Prostate gland (tissue), 2 donors: ENCODE results near the gene LEUTX. TPM values are rescaled to one million over a fixed set of nuclear protein-coding genes. Genes with fewer than 3 reads are reported as not detected.
"Not testable (repeated sequence)": the region's sequence is repeated elsewhere in the genome, so short reads cannot be mapped to it uniquely, and the experiment has no call there.

Experiments
- DNase-seq: peaks from one replicate; pipeline ENCODE4 v3.0.0-alpha.2; 2019; ENCODE audit warnings: low spot score
- H3K27ac ChIP-seq, 2 donors: fragments of 200-600 bp; sonication (generic); 2 replicates each; pipeline ENCODE4 v1.5.1; 2017 to 2019
- H3K27me3 ChIP-seq: fragments of 200-600 bp; sonication (generic); replicated peaks from 2 replicates; pipeline ENCODE4 v1.5.1; 2019; ENCODE audit not compliant: insufficient read depth
- H3K36me3 ChIP-seq, 2 donors: fragments of 200-600 bp; sonication (generic); 1 replicate in 1 of 2; 2 replicates in 1 of 2; pipeline versions ENCODE4 v1.5.1 to v1.8.1; 2017 to 2019
- H3K4me1 ChIP-seq: fragments of 200-600 bp; sonication (generic); replicated peaks from 2 replicates; pipeline ENCODE4 v1.5.1; 2019
- H3K4me3 ChIP-seq, 2 donors: fragments of 200-600 bp; sonication (generic); 2 replicates each; pipeline ENCODE4 v1.5.1; 2017 to 2019
- H3K9me3 ChIP-seq: fragments of 200-600 bp; sonication (generic); 2 replicates; pipeline ENCODE4 v1.5.1; 2017
- CTCF ChIP-seq, 4 experiments: fragments of 200-600 bp in 2 of 4; fragments of 450-650 bp in 2 of 4; sonication (generic) in 2 of 4; IDR thresholded peaks; 1 replicate in 3 of 4; 2 replicates in 1 of 4; pipeline ENCODE4 v1.5.1; 2016 to 2019; ENCODE audit warnings: antibody characterized with exemption in 4 of 4, mild to moderate bottlenecking in 2 of 4, moderate library complexity in 2 of 4
- POLR2A ChIP-seq: fragments of 450-650 bp; IDR thresholded peaks from one replicate; pipeline ENCODE4 v1.6.1; 2016; ENCODE audit warnings: antibody characterized with exemption, mild to moderate bottlenecking
- POLR2AphosphoS5 ChIP-seq: sonication (generic); formaldehyde crosslinking; IDR thresholded peaks from one replicate; pipeline ENCODE4 v1.6.1; 2017; ENCODE audit warnings: antibody characterized with exemption
- WGBS: methylation state at CpG from one replicate; pipeline ENCODE4 v1.1.5; 2018; 5-methylcytosine and 5-hydroxymethylcytosine counted together
- intact Hi-C: fragments of 100-400 bp; cut with DNase I; formaldehyde crosslinking; loops from one replicate; pipeline ENCODE4 v1.14.2; 2022
- total RNA-seq, 2 donors: library from RNA; depleted of rRNA; stranded (reverse); fragments of >200 nt; gene quantifications; one replicate each; pipeline ENCODE4 v1.1.0, GENCODE V29; 2016

The LEUTX gene
- total RNA-seq, 2 donors from 2014 or later: not detected

- no peak for TF ChIP-seq POLR2AphosphoS5
- TF ChIP-seq POLR2A: no peak
- no peak for TF ChIP-seq CTCF (IDR thresholded peaks at IDR 0.05)
- no peaks in the 10 kb centered on the region for H3K9me3 ChIP-seq
These were observed 34.8 kb downstream of the LEUTX start for GRCh38 chr19:39813264-39813993.

GRCh38 chr19:39814111-39814510, 35.5 kb downstream of the LEUTX start:
- H3K9me3 ChIP-seq, H3K27me3 ChIP-seq, H3K27ac ChIP-seq, H3K36me3 ChIP-seq, intact Hi-C loops, H3K4me1 ChIP-seq, DNase-seq, H3K4me3 ChIP-seq: not testable (repeated sequence)
- WGBS: 87% methylated on average over 6 of the region's 6 CpGs

More at GRCh38 chr19:39813264-39813993, 34.8 kb downstream of the LEUTX start:
- no peaks in the 10 kb centered on the region for H3K27me3 ChIP-seq
- no peaks in the 10 kb centered on the region for H3K4me1 ChIP-seq
- WGBS: 44% methylated on average over 9 of the region's 9 CpGs
- H3K27ac ChIP-seq: no peak overlapping the region
- no peak overlapping the region for H3K4me3 ChIP-seq
- intact Hi-C loops: no loop called here
- no peak for DNase-seq
- H3K36me3 ChIP-seq: no peaks in the 10 kb centered on the region

GRCh38 chr19:39814595-39814994, 35.9 kb downstream of the LEUTX start:
- no peaks in the 10 kb centered on the region for H3K4me1 ChIP-seq
- H3K4me3 ChIP-seq: no peak overlapping the region
- intact Hi-C loops: no loop called here
- 93% methylated on average over 3 of the region's 3 CpGs for WGBS
- H3K27ac ChIP-seq: no peak overlapping the region
- H3K27me3 ChIP-seq: no peaks in the 10 kb centered on the region
- DNase-seq: no peak
- no peaks in the 10 kb centered on the region for H3K36me3 ChIP-seq
- no peaks in the 10 kb centered on the region for H3K9me3 ChIP-seq
- TF ChIP-seq POLR2A (no peak), CTCF (IDR thresholded peaks at IDR 0.05) (no peak), POLR2AphosphoS5 (no peak)

DNA sequence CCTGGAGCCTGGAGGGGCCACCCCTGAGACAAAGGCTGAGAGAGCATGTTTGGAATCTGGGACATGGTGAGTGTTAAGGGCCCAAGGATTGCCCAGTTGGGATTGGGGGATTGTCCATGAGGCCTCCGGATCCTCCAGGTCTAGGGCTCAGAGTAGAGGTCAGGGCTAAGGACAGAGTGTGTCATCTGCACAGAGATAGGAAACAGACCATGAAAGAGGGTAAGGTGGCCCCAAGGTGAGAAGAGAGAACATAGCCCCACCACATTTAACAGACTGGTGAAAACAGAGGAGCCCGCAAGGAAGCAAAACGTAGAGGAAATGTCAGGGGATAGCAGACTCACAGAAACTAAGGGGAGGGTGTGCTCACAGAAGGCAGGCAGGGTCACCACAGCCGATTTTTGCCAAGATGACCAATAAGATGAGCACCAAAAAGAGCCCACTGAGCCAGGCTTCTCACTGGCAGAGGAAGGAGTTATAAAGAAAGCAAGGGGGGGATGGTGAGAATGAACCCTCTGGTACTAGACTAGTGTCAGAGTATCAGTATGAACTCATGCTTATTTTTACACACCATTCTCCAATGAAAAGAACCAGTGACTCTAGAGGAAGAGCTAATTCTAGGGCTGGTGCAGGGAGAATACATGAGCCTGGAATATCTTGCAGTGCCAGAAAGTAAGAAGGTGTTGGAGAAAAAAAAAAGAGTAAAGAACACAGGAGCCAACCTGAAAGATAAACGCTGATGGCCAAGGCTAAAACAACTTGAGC, 37.8 kb downstream of the LEUTX start:
- no peak overlapping the region for H3K4me3 ChIP-seq
- WGBS: 88% methylated on average over 5 of the region's 5 CpGs
- H3K27me3 ChIP-seq: no peaks in the 10 kb centered on the region
- H3K36me3 ChIP-seq: no peaks in the 10 kb centered on the region
- TF ChIP-seq POLR2AphosphoS5 (no peak), POLR2A (no peak), CTCF (IDR thresholded peaks at IDR 0.05) (no peak)
- H3K27ac ChIP-seq: no peak overlapping the region
- intact Hi-C loops: no loop called here
- no peaks in the 10 kb centered on the region for H3K4me1 ChIP-seq
- DNase-seq: no peak
- H3K9me3 ChIP-seq: no peaks in the 10 kb centered on the region

GRCh38 chr19:39817888-39818561, 39.4 kb downstream of the LEUTX start:
- Histone ChIP-seq H3K36me3 (no peaks in the 10 kb centered on the region), H3K9me3 (no peaks in the 10 kb centered on the region), H3K4me3 (no peak overlapping the region), H3K27ac (no peak overlapping the region), H3K27me3 (no peaks in the 10 kb centered on the region), H3K4me1 (no peaks in the 10 kb centered on the region)
- TF ChIP-seq POLR2AphosphoS5 (no peak), POLR2A (no peak), CTCF (IDR thresholded peaks at IDR 0.05) (no peak)
- intact Hi-C loops: no loop called here
- 89% methylated on average over 12 of the region's 12 CpGs for WGBS
- DNase-seq: no peak
